ENCODE measurements around the gene ZNF100.
"Not testable (repeated sequence)": the region's sequence is repeated elsewhere in the genome, so short reads cannot be mapped to it uniquely, and the experiment has no call there.

Gene ZNF100

DNA sequence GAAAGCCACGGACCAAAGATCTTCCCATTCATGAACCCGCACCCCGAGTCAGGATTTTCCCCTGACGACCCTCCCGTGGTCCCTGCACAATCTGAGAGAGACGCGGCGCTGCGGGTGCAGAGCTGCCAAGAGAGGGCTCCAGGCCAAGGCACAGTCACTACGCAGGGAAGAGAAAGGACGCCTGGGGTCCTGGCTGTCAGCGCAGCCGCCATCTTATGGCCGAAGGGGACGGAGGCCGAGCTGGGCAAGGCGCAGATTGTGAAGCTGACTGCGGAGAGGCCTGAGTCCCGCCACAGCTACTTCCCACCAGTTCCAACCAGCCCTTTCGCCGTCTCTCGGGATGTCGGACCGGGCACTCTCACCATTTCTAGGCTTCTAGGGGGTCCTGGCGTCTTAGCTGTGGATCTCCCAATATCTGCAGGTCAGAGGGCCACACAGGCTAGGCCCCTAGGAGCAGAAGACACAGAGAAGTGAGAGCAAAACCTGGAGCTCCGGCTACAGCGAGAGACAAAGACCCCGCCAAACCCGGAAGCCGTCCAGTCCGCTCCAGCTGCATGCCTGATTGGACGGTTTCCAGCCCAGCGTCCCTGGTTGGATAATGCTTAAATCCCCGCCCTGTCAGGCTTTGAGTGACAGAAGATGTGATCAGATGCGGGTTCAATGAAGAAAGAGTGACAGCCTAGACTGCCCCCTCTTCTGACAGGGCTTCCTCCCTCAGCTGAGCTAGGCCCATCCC lies at the start of gene ZNF100:
TSS of gene ZNF100 (minus strand) at position 515 of the 736 bp plus-strand sequence. CDS start at position 365, 150 bp downstream.
- peak; percentile 89 for DNase-seq

DNA sequence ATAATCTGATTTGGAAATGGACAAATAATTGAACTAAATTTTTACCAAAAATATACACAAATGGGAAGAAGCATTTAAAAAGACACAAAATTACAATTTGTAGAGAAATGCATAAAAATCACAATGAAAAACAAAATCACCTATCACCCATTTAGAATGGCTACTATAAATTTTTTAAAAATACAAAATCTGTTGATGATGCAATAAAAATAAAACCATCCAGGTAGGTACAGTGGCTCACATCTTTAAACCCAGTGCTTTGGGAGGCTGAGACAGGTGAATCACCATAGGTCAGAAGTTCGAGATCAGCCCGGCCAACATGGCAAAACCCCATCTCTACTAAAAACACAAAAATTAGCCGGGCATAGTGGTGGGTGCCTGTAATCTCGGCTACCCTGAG lies 45.1 kb upstream of the ZNF100 start:
- DNase-seq: no peak

DNA sequence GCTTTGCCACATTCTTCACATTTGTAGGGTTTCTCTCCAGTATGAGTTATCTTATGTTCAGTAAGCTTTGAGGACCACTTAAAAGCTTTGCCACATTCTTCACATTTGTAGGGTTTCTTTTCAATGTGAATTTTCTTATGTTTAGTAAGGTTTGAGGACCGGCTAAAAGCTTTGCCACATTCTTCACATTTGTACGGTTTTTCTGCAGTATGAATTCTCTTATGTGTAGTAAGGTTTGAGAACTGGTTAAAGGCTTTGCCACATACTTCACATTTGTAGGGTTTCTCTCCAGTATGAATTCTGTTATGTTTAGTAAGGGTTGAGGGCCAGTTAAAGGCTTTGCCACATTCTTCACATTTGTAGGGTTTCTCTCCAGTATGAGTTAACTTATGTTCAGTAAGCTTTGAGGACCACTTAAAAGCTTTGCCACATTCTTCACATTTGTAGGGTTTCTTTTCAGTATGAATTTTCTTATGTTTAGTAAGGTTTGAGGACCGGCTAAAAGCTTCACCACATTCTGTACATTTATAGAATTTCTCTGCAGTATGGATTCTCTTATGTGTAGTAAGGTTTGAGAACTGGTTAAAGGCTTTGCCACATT lies 41.1 kb upstream of the ZNF100 start:
- not testable (repeated sequence) for DNase-seq

DNA sequence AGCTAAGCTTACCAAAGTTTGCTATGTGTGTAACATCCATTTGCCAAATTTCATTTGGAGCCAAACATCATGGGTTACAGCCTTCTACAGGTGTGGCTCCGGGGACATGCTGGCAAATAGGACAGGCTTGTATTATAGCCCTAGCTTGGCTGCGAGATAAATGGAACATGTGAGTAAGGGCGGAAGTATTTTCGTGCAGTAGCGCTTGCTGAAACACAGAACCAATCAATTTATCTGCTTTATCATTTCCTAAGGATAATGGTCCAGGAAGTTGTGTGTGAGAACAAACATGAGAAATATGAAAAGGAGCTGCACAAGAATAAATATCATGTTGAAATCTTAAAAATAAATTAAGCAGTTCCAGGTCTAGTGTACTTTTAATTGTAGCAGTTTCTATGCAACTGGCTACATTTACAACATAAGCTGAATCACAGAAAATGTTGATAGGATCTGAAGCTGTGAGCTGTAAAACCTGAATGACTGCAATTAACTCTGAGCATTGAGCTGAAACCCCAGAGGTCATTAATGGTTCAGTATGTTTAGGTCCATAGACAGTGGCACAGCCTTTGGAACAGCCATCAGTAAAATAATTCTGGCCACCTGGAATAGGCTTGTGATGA lies 22.2 kb upstream of the ZNF100 start:
- no peak for DNase-seq

DNA sequence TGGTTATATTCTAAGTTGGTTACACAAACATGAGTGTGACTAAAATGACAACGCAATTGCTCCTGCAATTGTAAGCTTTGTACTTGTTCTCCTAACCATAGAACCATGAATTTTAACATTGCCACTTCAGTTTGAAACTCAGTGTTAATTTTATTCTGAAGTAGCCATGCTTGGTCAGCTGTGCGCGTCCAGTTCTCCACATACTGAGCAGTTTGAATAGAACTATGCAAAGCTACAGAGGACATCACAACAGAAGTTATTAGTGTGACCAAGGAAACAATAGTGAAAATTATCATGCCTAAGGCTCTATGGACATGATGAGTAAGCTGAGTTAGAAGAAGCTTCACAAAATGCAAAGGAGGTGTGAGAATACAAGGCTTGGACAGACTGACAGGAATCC lies 19.6 kb upstream of the ZNF100 start:
- DNase-seq: no peak

DNA sequence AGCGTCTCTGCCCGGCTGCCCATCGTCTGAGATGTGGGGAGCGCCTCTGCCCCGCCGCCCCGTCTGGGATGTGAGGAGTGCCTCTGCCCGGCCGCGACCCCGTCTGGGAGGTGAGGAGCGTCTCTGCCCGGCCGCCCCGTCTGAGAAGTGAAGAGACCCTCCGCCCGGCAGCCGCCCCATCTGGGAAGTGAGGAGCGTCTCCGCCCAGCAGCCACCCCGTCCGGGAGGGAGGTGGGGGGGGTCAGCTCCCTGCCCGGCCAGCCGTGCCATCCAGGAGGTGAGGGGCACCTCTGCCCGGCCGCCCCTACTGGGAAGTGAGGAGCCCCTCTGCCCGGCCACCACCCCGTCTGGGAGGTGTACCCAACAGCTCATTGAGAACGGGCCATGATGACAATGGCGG lies 8.4 kb upstream of the ZNF100 start:
- DNase-seq: not testable (repeated sequence)

DNA sequence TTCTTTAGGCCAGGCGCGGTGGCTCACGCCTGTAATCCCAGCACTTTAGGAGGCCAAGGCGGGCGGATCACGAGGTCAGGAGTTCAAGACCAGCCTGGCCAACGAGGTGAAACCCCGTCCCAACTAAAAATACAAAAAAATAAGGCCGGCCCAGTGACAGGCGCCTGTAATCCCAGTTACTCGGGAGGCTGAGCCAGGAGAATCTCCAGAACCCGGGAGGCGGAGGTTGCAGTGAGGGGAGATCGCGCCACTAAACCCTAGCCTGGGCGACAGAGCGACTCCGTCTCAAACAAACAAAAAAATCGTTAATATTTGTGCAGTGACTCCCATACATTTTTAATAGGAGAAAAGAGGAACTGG lies 694 bp downstream of the ZNF100 start:
- DNase-seq: peak; percentile 9

DNA sequence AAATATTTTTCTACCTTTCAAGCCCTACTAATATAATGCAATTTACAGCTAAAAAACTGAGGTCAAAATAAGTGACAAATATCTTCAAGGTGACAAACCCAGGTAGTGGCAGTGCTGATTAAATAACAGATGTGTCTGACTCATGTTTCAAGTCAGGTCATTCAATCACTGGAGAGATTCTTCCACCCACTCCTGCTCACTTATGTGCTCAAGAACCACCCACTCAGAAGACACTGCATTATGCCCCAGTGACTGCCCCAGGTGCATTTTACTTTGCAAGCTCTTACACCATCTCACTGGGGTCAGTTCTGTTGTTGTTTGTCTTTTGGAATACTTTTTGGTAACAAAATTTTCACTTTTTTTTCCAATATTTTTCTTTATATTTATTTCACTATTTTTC lies 2.2 kb downstream of the ZNF100 start:
- DNase-seq: no peak

DNA sequence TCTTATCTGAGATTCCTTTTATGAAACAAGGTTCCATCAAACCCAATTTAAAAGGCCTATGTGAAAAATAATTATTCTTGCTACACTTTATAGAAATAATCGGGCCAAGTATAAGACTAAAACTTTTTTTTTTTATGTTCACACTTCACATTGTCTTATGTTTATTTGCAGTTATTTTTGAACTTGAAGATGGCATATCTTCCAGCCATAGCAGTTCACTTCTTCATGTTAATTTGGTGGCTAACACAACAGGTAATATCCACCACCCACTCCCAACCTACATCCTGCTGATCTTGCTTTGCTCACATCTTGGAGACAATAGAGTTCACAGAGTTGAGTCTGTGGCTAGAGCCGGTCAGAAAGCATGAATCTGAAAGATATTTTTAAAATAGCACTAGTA lies 5.8 kb downstream of the ZNF100 start:
- DNase-seq: not testable (repeated sequence)

DNA sequence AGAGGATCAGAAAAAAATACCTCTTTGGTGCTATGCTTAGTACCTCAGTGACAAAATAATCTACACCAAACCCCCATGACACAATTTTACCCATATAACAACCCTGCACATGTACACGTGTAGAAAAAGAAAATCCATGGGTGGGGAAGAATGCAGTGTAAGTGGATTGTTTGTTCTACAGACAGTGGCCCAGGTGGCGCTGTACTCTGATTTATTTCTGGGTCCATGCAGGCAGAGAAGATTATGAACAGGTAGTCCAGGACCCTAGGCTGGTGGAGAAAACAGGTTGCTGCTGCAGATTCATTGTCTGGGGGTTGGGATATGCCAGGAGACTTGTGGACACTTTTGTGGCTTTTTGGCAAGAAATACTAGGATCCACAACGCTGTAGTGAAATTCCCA lies 9.1 kb downstream of the ZNF100 start:
- no peak for DNase-seq

DNA sequence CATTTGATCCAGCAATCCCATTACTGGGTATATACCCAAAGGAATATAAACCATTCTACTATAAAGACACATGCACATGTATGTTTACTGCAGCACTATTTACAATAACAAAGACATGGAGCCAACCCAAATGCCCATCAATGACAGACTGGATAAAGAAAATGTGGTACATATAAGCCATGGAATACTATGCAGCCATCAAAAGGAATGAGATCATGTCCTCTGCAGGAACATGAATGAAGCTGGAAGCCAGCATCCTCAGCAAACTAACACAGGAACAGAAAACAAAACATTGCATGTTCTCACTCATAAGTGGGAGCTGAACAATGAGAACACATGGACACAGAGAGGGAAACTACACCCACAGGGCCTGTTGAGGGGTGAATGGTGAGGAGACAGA lies 11.8 kb downstream of the ZNF100 start:
- DNase-seq: not testable (repeated sequence)

DNA sequence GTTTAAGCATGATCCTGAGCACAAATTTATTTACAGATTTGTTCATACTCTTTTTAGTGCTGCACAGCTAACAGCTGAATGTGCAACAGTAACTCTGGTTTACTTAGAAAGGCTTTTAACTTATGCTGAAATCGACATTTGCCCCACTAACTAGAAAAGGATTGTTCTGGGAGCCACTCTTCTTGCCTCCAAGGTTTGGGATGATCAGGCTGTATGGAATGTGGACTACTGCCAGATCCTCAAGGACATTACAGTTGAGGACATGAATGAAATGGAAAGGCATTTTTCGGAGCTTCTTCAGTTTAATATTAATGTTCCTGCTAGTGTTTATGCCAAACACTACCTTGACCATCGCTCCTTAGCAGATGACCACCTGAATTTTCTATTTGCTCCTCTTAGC lies 16.0 kb downstream of the ZNF100 start:
- no peak for DNase-seq

DNA sequence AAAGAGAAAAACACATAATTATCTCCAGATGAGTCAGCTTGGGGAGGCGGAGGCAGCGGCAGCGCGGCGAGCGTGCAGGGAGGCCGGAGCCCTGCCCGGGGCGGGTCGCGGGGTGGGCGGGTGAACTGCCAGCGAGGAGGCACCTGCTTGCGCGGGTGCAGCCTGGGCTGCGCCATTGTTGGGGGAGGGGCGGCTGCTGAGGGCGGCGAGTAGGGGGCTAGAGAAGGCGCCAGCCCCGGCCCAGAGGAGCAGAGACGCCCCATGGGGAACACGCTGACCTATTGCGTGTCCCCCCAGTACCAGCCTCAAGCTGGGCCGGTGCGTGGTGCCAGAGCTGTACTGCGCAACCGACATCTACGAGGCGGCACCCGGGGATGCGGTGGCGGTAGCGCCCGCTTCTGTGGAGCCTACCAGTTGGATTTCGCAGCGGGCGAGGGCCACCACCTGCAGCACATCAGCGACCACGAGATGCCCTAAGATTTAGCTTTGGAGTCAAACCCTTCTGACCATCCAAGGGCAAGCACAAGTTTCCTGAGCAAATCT lies 16.7 kb downstream of the ZNF100 start:
- no peak for DNase-seq

DNA sequence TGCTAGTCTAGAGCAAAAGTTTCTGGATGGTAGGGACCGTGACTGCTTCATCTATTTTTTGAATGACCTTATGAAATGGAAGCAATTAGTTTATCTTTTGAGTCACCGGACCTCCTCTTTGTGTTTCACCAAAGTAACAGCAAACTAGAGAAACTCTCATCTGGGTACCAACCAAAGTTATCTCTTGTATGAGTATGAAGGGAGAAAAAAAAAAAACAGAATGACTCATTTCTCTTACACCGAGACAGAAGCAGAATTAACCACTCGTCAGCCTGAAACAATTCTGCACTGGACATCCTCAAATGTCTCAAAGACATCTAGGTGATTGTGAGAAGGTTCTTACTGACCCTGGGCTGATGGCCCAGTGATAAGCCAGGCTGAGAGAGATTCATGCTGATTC lies 18.3 kb downstream of the ZNF100 start:
- DNase-seq: no peak

DNA sequence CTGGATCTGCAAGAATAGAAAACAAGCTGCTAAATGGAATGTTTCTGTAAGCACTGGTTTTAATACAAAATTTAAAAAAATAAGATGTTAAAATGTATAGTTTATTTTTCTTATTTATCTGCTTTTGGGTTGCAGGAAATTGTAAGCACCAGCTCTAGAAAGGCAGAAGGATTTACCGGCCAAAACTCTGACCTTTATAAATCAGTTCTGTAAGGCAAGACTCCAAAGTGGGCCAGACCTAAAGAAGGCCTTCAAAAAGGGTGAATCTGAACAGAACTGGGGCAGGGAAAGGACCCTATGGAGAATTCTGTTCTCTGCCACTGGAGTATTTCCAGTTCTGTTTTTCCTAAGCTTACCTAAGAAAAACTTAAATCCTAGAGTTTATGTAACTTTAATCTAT lies 19.3 kb downstream of the ZNF100 start:
- no peak for DNase-seq

DNA sequence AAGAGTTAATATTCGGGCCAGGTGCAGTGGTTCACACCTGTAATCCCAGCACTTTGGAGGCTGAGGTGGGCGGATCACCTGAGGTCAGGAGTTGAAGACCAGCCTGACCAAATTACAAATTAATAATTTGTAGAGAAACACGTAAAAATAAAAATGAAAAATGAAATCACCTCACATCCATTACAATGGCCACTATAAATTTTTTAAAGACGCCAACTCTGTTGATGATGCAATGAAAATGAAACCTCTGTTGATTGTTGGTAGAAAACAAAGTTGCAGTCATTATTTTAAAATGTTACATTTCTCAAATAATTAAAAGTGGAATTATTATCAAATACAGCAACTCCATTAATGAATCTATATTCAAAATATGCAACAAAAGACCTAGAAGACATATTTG lies 26.8 kb downstream of the ZNF100 start:
- no peak for DNase-seq

DNA sequence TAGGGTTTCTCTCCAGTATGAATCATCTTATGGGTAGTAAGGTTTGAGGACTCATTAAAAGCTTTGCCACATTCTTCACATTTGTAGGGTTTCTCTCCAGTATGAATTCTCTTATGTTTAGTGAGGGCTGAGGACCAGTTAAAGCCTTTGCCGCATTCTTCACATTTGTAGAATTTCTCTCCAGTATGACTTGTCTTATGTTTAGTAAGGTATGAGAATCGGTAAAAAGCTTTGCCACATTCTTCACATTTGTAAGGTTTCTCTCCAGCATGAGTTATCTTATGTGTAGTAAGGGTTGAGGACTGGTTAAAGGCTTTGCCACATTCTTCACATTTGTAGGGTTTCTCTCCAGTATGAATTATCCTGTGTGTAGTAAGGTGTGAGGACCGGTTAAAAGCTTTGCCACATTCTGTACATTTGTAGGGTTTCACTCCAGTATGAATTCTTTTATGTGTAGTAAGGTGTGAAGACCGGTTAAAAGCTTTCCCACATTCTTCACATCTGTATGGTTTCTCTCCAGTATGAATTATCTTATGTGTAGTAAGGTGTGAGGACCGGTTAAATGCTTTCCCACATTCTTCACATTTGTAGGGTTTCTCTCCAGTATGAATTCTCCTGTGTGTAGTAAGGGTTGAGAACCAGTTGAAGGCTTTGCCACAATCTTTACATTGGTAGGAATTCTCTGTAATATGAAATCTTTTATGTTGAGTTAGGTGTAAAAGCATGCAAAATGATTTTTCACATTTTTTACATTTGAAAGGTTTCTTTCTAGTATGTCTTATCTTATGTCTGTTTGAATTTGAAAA lies 40.2 kb downstream of the ZNF100 start:
- not testable (repeated sequence) for DNase-seq

DNA sequence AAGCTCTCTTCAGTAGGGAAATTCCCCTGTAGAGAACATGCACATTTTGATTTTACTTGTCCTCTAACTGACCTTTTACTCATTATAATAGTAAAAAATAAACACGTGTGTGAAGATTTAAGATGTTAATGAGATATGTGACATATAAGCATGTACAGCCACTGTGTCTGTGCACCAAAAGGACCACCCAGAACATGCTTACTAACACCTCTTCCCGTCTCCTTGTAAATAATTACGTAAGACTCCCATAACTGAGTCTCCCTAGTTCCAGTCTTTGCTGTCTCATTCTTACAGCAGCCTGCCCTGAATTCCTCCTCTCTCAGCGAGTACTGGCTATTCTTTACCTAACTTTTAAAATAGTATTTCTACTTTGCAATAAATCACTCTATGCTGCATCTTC lies 53.6 kb downstream of the ZNF100 start:
- no peak for DNase-seq

DNA sequence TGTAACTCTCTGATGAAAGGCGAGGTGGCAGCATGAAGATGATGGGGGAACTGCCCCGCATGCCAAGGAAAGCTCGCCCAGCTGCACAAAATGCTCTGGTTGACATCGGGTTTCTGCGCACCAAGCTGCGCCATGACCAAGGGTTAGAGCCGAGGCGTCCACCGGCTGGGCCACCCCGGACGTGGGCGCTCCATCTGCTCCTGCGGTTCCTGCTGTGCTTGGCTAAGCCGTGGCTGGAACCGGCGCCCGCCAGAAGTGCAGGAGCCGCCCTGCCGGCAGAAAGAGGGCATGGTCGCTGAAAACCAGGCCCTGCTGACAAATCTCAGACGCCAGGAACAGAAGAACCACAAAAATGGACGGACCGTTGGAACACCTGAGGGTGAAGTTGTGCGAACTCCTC lies 57.9 kb downstream of the ZNF100 start:
- DNase-seq: no peak

DNA sequence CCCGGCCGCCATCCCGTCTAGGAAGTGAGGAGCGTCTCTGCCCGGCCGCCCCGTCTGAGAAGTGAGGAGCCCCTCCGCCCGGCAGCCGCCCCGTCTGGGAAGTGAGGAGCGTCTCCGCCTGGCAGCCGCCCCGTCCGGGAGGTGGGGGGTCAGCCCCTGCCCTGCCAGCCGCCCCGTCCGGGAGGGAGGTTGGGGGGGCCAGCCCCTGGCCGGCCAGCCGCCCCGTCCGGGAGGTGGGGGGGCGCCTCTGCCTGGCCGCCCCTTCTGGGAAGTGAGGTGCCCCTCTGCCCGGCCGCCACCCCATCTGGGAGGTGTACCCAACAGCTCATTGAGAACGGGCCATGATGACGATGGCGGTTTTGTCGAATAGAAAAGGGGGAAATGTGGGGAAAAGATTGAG lies 59.5 kb downstream of the ZNF100 start:
- DNase-seq: not testable (repeated sequence)

DNA sequence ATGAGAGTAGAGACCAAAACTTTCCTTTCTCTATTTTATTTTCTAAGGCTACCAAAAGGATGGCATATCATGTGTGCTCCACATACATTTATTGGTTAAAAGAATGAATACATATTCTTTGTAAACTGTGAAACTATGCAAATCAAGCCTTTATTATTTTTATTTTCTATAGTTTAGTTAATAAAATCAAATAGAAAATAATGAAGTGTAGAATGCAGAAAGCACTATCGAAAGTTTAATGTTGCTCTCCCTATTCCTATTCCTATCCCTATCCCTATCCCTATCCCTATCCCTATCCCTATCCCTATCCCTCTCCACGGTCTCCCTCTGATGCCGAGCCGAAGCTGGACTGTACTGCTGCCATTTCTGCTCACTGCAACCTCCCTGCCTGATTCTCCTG lies 60.3 kb downstream of the ZNF100 start:
- no peak for DNase-seq

DNA sequence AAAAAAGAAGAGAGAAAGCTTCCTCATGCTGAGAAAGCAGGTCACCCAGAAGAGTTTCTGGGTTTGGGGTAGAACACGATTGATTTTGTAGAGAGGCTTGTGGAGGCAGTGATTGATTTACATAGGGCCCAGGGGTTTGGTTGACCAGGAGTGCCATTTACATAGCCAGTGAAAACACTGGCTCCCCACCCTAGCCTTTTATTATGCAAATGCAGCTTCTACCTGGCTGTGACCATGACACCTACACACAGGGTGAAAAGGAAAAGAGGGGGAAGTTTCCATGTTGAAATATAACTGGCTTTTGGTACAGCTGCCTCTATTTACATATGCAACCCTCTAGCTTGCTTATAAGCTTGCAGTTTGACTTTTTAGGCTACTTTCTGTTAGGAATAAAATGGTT lies 62.0 kb downstream of the ZNF100 start:
- no peak for DNase-seq

DNA sequence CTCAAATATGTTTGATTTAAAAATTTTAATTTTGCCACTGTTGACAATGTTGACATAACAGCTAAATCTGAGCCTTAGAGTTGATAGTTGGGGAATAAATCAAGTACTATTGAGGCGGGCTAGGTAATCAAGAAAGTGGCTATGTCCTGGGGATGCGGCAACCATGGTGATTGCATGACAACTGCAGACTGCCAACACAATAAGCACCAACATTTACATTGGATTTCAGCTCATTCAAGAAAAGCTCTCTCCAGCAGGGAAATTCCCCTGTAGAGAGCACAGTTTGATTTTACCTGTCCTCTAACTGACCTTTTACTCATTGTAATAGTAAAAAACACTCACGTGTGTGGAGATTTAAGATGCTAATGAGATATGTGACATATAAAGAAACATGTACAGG lies 63.1 kb downstream of the ZNF100 start:
- no peak for DNase-seq

Data from CD4-positive, alpha-beta T cell treated with Interleukin-10 for 1 hour (primary cell).